ENCODE data around the gene DLX6.

The DLX6 gene

GRCh38 chr7:97009753-97010732 is 4.7 kb downstream of the DLX6 start:
- no peak overlapping the region for H3K4me3 ChIP-seq (ENCODE audit: low read depth, low read length)

- H3K4me3 ChIP-seq (ENCODE audit: low read depth, low read length), result no peak overlapping the region
Measured at GRCh38 chr7:97011104-97011503, 5.8 kb downstream of the DLX6 start.

DNA sequence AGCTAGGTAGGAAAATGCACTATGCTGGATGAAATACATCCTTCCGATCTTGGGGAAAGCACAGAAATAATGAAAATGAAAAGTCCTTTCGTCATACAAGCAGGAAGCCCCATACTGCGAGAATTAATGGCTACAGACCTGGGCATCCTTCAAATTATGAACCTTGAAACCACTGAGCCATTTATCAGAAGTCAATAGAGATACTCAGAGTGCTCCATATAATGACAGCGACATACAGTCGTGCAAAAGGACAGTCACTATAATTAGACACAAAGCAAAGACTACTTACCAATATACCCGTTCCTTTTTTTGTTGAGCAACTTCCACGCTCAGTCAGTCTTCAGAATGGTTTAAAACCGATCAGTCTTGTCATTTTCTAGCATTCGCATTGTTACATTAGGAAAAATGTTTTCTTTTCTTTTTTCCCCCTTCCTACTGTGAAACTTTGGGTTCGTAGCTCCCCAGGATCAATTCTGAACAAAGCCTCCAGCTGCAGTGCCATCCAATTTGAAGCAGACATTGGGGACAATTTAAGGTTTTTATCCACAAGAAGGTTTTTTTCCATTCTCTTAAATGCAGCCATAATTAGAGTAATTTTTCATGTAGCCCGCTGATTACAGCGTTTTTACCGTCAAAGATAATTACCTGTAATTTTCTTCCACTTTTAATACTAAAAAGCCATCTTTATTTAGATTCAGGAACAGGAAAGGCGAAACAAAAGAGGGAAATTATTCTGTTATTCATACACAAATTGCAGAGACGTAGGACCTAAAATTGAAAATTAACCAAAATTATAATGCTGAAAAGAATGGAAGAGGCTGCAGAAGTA is 6.4 kb downstream of the DLX6 start:
- no peak overlapping the region for H3K4me3 ChIP-seq (ENCODE audit: low read depth, low read length)

GRCh38 chr7:97012365-97013133 is 7.2 kb downstream of the DLX6 start:
- no peak overlapping the region for H3K4me3 ChIP-seq (ENCODE audit: low read depth, low read length)

- no peak overlapping the region for H3K4me3 ChIP-seq (ENCODE audit: low read depth, low read length)
Measured at GRCh38 chr7:97013134-97013844, 7.9 kb downstream of the DLX6 start.

DNA sequence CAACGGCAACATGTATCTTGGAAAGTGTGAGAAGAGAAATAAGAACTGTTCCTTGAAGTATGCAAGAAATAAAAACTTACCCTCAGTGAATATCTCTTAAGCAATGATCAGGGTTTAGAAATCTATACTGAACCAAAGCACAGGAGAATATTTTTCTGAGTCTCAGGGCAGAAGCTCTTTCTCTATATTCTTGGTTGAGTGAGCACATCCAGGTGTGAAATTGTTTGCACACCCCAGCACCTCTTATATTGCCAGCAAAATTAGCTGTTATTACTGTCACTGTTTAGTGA is 8.4 kb downstream of the DLX6 start:
- H3K4me3 ChIP-seq (ENCODE audit: low read depth, low read length), result no peak overlapping the region

DNA sequence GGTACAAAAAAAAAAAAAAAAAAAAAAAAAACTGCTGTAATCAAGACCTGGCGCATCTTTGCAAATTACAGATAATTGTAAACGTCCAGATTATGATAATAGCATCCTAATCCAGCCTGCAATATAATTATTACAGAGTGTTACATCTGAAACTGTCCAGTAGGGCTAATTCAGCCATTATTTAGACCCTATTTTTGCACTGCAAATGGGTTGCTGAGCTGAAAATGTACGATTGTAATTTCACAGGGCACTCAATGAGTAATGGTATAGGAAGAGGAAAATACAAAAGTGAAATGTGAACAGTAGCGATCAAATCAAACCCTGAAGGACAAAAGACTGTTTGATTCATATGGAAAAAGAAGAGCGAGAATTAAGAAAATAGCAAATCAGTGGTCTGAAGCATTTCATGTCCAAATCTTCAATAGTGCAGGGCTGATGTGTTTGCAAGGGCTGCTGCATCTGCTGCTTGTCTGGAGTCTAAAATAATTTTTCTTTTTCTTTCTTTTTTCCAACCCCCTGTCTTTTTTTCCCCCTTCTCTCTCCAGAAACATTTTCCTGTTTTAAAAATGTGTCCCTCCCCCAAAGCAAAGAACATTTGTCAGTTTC is 8.9 kb downstream of the DLX6 start:
- H3K4me3 ChIP-seq (ENCODE audit: low read depth, low read length), result no peak overlapping the region

- H3K4me3 ChIP-seq (ENCODE audit: low read depth, low read length), result no peak overlapping the region
Measured at GRCh38 chr7:97015279-97015678, 9.9 kb downstream of the DLX6 start.

GRCh38 chr7:97015756-97016380 is 10.5 kb downstream of the DLX6 start:
- no peak overlapping the region for H3K4me3 ChIP-seq (ENCODE audit: low read depth, low read length)

DNA sequence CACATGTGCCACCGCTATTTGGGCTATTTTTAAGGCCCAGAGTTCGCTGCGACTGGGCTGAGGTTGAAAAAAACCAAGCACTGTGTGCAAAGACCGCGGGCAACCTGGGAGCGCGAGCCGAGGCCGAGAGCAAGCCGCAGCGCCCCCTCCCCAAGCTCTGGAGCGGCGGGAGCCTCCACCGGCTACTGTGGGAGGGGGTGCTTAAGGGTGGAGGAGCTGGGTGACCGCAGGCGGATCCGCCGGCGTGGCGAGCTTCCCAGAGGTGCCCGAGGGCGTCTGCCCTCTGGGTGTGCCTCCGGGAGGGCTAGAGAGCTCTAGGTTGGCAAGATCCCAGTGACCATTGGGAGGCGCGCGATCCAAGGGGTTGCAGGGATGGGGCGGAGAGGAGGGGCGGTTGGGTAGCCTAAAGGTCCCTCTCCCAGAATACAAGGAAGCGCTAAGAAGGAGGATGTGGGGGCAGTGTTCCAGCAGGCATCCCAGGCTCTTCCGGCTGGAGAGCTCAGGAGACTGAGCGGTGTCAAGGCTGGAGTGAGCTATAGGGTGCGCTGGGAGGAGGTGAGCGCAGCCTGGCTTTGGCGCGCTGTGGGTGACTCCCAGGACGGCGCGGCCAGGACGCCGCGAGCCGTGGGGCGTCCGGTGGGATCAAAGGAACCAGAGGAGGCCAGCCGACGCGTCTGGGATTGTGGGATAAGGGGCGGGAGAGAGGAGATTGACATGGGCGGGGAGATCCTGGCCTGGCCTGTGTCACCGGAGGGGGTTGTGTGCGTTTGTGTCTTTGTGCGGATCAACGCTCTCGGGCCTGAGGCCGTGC is 11.2 kb downstream of the DLX6 start:
- H3K4me3 ChIP-seq (ENCODE audit: low read depth, low read length), result peak overlapping the region; percentile 24

DNA sequence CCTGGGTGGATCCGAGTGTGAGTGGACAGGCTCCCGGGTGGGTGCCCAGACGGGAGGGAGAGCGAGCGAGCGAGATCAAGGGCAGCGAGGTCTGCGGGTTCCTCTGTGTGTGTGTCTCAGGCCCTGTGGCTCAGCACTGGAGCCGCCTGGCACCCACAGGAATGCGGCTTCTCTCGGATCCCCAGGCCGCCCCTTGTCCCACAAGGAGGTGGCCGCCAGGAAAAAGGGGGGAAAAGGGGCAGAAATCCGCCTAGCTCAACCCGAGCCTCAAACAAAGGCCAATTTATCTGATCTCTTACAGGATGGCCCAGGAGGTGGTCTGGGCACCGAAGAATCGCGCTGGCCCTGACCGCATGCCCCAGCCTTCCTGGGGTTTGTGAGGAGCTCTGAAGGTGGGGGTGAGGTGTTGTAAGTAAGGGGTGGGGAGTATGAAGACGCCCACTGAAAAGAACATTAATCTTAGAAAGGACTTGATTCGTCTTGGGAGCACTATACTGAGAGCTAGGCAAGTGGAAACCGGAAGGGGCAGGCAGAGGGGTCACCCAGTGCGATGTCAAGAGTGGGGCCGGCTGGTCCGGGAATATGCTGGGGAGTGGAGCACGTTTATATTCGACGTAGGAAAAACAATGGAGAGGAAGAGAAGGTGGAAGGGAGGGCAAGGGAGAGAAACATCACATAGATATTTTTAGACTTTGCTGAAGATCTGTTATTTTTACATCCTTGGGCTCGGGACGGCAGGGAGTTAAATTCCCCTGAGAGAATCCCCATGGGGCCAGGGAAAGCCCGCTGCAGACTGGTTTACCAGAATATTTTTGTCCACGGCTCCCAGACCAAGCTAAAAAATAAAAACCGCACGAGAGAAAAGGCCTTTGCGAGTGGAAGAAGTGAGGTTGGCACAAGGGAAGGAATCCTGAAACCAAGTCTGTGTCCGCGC is 12.1 kb downstream of the DLX6 start:
- no peak overlapping the region for H3K4me3 ChIP-seq (ENCODE audit: low read depth, low read length)

DNA sequence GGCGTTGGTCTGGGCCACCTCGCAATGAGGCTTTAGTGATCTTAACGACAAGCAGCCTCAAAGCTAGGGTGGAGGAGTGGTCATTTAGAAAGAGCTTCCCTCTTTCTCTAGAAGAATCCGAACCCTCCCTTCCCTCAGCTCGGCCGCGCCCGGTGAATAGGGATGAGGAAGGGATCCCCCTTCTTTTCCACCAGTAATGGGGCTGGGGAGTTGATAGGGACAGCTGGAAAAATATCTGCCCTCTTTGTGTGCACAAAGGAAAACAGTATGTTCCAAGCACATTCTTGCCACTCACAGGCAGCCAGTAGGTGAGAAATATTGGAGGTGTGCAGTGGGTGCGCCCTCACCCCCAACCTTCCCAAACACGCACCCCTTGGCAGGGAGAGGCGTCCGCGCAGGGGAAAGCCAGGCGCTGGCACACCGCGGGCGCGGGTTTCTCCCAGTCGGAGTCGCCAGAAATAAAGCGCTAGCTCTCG is 12.8 kb downstream of the DLX6 start:
- H3K4me3 ChIP-seq (ENCODE audit: low read depth, low read length), result no peak overlapping the region

DNA sequence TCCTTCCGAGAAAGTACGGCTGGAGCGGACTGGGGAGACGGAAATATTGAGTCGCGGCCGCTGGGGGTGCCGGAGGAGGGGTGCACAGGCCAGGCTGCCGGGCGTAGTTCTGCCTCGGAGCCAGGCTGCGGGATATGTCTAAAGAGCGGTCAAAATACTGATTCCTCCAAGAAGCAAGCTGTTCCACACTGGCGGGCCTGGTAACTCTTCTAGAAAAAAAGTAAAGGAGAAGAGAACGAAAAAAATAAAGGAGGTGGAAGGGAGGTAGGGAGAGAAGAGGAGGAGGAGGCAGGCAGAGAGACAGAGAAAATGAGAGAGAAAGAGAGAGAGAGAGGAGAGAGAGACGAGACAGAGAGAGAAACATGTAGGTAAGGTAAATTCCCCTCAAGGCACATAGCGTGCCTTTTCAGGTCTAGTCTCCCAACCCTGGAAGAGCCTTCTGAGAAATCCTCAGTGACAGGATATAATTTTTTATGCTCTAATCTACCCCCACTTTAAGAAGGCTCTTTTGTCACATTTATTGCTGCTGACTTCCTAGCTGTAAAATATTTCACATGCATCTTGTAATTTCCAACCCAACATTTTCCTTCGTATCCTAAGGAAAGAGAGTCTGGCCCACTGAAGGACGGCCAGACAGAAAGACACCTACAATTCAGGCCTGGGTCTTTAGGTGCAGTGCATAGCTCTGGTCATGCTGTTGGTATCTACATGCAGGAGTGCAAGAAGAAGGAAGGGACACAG is 13.6 kb downstream of the DLX6 start:
- no peak overlapping the region for H3K4me3 ChIP-seq (ENCODE audit: low read depth, low read length)

DNA sequence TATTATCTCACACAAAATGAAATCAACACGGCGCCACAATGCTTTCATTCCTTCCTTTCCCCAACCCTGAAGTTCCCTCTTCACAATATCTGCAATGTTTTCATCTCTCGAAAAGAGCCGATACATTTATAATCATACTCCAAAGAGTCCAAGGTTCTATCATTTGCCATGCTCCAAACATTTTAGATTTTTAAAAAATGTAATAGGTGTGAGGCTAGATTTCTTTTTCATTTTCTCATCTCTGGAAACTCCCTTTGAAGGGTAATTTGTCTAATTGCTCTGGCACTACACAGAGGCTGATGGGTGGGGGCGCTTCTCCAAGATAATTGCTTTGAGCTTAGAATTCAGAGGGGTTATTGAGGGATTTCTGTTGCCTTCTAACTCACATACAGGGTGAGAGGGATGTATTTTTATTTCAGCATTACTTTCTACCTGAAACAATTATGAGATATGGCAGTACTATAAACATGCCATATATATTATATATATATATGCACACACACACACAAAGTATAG is 14.4 kb downstream of the DLX6 start:
- H3K4me3 ChIP-seq (ENCODE audit: low read depth, low read length), result no peak overlapping the region

DNA sequence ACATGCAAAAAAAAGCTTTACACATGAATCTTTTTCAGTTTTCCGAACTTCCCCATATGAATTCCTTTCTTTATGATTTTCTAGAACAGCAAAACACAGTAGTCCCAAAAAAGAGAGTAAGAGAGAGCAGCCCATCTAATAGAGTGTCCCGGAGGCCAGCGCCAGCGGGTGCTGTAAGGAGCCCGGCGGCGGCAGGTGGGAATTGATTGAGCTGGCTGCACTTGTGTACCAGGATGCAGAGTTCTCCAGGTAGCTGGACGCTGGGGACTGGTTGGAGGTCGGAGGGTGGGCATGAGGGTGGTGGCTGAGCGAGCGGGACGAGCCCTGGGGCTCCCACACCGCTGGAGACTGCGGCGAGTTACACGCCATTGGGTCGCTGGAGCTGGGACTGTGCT is 15.2 kb downstream of the DLX6 start:
- no peak overlapping the region for H3K4me3 ChIP-seq (ENCODE audit: low read depth, low read length)

GRCh38 chr7:97020996-97021746 is 15.8 kb downstream of the DLX6 start:
- no peak overlapping the region for H3K4me3 ChIP-seq (ENCODE audit: low read depth, low read length)

Data from iPS-11a (cell line).